ENCODE results near the gene DISP3.

DNA sequence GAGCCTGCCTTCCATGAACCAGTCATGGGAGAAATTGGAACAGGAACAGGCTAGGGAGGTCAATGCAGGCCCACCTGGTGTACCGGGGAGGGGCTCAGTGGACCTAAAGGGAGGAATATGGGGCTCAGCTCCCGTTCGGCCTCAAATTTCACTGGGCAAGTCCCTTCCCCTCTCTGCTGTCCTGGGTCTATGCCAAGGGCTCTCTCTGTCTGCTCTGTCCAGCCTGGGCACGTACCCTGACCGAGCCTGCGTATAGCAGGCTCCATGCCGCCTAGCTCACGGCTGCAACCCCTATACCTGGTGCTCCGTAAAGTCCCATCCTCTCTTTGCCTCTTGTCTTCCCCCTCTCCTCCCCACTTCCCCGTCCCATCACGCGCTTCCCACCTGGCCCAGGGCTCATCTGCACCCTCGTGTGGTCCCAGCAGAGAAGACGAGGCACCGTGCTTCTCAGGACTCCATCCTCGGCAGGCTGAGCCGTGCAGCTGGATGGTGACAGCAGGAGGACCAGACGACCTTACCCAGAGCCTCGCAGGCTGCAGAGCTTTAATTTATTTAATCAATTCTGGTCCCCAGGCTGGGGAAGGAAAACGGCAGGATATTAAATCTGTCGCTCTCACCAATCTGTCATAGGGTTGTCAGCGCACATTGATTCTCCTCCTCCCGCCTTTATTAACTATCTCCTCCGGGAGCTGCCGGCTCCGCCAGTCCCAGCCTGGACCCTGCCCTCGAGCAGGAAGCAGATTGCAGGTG is 25.0 kb upstream of the DISP3 start:
- TF ChIP-seq, protein P1, sequence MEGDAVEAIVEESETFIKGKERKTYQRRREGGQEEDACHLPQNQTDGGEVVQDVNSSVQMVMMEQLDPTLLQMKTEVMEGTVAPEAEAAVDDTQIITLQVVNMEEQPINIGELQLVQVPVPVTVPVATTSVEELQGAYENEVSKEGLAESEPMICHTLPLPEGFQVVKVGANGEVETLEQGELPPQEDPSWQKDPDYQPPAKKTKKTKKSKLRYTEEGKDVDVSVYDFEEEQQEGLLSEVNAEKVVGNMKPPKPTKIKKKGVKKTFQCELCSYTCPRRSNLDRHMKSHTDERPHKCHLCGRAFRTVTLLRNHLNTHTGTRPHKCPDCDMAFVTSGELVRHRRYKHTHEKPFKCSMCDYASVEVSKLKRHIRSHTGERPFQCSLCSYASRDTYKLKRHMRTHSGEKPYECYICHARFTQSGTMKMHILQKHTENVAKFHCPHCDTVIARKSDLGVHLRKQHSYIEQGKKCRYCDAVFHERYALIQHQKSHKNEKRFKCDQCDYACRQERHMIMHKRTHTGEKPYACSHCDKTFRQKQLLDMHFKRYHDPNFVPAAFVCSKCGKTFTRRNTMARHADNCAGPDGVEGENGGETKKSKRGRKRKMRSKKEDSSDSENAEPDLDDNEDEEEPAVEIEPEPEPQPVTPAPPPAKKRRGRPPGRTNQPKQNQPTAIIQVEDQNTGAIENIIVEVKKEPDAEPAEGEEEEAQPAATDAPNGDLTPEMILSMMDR (IDR thresholded peaks at IDR 0.05 in 8 of 11, conservative IDR thresholded peaks at IDR 0.05 in 3 of 11) = no peak
- TF ChIP-seq POLR2A (IDR thresholded peaks at IDR 0.05) = no peak
- no peak for TF ChIP-seq POLR2AphosphoS5 (IDR thresholded peaks at IDR 0.05)

All from spleen (tissue), 7 donors.